GM19043 (cell line): ENCODE data around the gene ZBTB45.
A peak's percentile ranks its signal among the peaks of the same experiment; 100 is the strongest.

Source experiments
- ATAC-seq: cut with Tn5 transposase; IDR thresholded peaks from one replicate; pipeline ENCODE4 v1.9.1; 2021; ENCODE audit warnings: low read depth; ENCODE audit not compliant: unreplicated experiment

Gene ZBTB45

DNA sequence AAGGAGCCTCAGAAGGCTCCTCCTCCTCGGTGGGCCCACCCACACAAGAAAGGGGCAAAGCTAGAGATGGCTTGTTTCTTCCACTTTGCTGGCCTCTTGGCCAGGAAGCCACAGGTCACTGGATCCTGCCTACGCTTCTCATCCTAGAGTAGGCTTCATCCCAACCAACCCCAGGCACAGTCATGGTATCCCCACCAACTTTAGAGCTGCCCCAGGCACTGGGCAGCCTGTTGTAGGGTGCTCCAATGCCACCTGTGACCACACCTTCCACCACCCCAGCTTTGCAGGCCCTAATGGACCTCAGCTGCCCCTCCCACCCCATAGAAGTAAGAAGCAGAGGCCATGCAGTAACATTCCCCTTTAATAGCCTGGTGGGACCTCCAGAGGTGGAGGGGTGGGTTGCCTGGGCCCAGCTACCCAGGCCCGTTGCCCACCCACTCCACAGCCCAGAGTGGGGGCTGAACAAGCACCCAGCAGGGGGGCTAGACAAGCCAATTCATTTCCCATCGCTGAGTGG is 35.8 kb upstream of the ZBTB45 start:
- ATAC-seq: no peak

DNA sequence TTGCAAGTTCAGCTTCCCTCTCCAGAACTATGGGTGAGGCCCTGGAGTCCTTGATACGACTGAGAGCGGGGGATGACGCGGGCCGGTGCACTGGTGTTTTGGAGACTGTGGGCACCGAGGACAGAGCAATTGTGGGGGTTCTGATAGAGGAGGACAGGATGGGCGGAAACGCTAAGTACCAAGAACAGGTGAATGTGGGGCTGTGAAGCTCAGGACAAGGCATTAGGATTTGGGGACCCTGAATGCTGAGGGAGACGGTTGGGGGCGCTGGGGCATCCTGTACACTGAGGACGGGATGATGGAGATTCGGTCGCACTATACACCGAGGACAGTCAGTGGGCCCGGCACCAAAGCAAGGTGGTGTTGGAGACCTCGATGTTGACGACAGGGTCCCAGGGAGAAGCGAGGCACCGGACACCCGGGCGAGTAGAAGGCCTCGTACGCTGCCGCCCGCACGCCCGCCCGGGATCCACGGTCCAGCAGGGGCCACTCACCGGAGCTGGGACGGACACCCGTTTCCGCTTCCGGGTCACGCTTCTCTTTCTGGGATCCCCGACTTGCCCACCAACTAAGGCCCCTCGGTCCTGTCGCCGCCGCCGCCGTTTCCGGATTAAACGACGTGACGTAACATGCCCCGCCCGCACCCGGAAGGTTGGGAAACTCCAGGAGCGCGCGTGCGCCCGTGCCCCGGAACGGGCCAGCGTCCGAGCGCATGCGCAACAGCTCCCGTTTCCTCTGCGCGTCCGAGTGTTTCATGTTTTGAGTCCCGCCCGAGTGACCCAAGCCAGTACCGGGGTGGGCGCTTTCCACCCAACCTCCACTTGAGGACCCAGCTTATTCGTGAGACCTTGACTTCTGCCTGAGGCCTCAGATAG is 35.1 kb upstream of the ZBTB45 start, which contains the start of gene CHMP2A:
CHMP2A (minus strand) TSS at position 612 of the 875 bp plus-strand sequence. CDS start 893 bp downstream, outside the sequence.
- no peak for ATAC-seq

DNA sequence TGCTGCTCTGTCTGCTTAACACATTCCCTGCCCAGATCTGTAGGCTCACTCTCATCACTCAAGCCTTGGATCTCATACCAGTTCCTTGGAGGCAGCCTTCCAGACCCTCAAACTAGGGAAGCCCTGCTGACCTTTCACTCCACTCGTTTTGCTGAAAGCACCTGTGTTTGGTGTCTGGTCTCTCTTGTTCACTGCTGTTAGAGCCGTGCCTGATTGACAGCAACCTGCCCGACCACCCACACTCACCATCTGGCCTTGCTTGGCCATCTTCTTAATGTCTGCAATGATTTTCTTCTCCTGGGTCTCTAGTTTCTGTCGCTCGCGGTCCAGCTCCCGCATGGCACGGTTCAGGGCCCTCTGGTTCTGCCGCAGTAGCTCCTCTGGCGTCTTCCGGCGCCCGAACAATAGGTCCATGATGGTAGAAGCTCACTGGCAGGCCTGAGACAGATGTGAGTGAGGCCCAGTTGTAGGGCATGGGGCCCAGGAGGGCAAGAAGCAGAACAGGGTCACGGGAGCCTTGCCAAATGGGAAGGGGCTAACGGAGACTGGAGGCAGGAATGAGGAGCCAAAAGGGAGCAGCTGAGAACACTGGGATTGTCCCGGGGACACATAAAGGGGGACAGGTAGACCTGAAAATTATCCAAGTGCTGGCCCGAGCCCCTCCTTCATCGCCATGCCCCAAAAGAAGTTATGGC is 34.3 kb upstream of the ZBTB45 start:
- ATAC-seq: no peak

DNA sequence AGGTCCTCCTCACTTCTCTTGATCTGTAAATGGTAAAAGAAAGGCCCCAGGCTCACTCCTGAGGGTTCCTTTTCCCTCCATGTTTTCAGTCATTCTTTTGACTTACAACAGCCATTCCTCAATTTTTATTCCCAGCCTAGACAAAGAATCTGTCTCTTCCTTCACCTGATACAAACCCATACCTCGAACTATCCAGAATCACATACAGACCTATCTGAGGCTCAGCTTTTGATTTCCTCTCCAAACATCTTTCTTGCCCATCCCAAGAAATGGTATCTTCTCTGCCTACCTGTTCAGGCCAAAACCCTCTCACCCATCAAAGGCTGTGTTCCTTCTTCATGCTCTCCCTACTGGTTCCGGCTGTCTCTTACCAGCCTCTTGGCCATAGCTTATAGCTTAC is 33.0 kb upstream of the ZBTB45 start:
- no peak for ATAC-seq

DNA sequence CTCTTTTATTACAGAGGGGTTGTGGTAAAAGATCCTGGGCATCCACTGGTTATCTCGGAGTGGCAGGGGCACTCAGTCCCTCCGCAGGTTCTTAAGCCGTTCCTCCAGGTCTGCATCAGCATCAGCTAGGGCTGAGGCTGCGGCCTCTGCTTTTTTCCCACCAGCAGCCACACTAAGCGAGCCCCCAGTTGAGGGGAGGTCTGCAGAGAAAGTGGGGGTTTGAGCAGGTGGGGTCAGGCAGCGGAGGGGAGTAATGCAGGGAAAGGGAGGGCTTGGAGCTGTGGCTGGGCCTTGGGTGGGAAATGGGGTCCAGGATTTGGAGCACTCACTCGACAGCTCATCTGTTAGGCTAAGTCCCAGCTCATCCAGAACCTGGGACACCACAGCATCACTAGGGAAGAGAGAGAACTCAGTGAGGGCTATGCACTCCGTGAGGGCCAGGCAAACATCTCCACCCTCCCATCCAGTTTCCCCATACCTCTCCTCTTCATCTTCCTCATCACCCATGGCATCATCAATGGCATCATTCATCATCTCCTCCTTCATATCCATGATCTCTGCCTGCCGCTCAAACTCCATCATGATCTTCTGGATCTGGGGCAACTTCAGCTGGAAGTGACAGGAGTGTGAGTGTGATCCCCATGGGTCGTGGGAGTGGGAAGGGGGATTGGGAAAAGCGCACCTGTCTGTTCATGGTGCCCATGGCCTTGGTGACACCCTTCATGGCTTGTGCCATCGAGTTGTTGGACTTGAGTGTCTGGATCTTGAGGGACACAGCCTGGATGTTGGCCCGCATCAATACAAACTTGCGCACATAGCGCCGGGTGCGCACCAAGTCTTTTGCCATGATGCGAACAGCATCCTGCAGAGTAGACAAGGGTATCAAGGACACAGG is 32.2 kb upstream of the ZBTB45 start:
- ATAC-seq: no peak

DNA sequence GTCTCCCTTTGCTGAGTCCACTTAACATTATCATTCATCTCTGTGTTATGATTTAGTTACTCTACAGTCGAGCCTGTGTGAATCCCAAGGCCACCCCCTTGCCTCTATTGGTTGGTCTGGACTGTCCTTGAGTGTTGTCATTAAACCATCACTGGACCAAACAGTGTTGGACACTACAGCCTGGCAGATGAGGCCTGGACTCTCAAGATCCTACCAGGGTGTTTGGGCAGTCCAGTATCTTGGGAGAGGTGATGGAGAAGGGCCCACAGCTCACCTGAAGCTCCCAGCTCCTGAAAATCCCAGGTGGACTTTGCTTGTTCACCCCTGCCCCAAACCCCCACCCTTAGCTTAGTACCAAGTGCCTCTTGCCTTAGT is 31.5 kb upstream of the ZBTB45 start:
- no peak for ATAC-seq

DNA sequence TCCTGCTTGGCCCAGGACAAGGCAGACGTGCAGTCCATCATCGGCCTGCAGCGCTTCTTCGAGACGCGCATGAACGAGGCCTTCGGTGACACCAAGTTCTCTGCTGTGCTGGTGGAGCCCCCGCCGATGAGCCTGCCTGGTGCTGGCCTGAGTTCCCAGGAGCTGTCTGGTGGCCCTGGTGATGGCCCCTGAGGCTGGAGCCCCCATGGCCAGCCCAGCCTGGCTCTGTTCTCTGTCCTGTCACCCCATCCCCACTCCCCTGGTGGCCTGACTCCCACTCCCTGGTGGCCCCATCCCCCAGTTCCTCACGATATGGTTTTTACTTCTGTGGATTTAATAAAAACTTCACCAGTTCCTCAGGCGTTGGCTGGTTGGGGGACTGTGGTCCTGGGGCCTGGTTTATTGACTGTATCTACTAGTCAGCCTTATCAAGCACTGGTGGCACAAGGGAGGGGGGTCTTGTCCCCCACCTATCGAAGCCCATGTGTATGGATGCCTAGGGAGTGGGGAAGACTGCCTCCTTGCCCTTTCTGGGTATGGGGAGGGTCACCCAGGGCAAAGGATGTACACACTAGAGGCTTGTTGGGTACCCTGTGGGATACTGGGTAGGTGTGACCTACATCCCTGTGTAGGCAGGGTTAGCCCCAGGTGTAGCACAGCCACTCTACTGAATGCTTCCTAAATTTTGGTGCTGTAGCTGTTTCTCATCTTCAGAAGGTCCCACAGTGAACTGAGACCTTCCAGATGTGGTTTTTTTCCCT is 30.9 kb upstream of the ZBTB45 start:
- no peak for ATAC-seq

DNA sequence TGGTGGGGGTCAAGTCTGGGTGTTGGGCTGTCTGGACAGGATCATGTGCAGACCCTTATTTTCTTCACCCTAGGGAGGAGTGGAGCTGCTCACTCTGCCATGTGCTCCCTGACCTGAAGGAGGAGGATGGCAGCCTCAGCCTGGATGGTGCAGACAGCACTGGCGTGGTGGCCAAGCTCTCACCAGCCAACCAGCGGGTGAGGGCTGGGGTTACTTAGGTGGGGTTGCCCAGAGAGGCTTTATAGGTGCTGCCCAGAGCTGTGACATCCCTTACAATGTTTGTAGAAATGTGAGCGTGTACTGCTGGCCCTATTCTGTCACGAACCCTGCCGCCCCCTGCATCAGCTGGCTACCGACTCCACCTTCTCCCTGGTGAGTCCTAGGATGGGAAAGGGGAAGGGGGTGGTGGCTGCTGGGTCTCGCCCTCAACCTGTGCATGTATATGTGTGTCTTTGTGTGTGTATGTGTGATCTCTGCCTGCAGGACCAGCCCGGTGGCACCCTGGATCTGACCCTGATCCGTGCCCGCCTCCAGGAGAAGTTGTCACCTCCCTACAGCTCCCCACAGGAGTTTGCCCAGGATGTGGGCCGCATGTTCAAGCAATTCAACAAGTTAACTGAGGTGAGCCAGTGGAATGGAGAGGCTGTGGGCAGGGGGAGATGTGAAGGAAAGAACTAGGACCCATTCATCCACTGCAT is 30.2 kb upstream of the ZBTB45 start:
- ATAC-seq: no peak

DNA sequence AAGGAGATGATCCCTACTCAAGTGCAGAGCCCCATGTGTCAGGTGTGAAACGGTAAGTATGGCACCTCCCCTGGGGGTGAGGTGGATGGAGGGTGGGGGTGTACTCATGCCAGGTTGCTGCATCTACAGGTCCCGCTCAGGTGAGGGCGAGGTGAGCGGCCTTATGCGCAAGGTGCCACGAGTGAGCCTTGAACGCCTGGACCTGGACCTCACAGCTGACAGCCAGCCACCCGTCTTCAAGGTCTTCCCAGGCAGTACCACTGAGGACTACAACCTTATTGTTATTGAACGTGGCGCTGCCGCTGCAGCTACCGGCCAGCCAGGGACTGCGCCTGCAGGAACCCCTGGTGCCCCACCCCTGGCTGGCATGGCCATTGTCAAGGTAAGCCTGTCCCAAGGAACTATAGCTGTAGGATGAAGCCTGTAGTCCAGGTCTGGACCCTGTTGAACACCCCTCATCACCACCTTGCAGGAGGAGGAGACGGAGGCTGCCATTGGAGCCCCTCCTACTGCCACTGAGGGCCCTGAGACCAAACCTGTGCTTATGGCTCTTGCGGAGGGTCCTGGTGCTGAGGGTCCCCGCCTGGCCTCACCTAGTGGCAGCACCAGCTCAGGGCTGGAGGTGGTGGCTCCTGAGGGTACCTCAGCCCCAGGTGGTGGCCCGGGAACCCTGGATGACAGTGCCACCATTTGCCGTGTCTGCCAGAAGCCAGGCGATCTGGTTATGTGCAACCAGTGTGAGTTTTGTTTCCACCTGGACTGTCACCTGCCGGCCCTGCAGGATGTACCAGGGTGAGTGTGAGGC is 29.5 kb upstream of the ZBTB45 start:
- no peak for ATAC-seq

DNA sequence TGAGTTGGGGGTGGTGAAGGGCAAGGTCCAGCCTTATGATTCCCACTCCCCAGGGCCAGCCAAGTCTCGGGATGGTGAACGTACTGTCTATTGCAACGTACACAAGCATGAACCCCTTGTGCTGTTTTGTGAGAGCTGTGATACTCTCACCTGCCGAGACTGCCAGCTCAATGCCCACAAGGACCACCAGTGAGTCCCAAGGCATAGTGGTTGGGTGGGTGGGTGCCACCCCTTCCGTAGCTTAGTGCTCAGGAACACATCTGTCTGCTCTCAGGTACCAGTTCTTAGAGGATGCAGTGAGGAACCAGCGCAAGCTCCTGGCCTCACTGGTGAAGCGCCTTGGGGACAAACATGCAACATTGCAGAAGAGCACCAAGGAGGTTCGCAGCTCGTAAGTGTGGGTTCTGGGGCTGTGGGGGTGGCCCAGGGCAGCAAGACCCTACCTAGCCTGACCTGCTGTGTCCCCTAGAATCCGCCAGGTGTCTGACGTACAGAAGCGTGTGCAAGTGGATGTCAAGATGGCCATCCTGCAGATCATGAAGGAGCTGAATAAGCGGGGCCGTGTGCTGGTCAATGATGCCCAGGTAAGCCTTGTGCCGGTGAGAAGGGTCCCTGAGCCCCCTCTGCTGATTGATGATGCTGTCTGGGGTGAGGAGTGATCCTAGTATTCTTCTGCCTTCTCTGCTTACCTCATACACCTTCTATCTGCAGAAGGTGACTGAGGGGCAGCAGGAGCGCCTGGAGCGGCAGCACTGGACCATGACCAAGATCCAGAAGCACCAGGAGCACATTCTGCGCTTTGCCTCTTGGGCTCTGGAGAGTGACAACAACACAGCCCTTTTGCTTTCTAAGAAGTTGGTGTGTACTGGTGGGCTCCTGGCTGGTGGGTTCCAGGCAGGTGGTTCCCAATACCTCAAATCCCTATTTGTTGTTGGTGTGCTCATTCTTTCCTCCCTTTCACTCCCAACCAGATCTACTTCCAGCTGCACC is 28.0 kb upstream of the ZBTB45 start:
- no peak for ATAC-seq

DNA sequence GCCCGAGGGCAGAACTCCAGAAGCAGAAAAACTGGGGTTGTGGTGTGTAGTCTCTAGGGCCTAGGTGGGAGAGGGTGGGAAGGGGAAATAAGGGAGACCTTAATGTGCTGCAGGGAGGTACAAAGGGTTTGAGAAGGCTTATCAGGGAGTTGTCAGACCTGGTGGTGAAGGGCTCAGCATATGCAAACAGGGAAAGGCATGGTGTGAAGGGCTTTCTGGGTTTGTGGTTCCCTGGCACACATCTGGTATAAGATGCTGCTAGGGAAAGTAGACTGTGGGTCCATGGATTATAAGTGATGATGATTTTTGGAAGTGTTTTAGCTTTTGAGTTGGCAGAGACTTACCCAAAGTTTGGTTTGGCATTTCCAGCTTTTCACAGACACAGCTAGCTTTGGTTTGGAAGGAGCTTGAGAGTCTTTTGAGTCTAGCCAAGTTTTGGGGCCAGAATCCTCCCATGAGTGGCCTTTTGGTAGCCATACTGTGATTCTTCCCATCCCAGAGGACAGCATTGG is 26.5 kb upstream of the ZBTB45 start:
- no peak for ATAC-seq

DNA sequence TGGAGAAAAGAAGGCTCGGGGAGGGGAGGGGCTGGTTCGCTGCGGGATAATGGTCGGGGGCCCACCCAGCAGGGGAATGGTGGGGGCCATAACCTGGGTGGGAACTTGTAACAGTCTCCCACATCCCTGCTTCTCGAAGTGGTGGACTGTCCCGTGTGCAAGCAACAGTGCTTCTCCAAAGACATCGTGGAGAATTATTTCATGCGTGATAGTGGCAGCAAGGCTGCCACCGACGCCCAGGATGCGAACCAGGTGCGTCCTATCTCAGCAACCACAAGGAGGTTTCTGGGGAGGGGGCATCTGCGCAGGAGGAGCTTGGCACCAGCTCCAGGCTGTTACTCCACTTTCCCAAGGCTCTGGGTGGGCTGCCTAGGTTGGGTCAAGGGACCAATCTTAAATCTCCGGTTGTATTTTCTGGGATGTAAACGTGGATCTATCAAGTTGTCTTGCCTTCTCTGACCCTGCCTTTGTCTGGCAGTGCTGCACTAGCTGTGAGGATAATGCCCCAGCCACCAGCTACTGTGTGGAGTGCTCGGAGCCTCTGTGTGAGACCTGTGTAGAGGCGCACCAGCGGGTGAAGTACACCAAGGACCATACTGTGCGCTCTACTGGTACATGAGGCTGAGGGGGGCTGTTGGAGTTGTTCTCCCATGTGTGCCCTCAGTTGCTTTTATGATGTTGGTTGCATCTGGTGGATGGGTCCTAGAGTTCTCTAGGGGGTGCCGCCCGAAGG is 25.8 kb upstream of the ZBTB45 start:
- ATAC-seq: no peak

DNA sequence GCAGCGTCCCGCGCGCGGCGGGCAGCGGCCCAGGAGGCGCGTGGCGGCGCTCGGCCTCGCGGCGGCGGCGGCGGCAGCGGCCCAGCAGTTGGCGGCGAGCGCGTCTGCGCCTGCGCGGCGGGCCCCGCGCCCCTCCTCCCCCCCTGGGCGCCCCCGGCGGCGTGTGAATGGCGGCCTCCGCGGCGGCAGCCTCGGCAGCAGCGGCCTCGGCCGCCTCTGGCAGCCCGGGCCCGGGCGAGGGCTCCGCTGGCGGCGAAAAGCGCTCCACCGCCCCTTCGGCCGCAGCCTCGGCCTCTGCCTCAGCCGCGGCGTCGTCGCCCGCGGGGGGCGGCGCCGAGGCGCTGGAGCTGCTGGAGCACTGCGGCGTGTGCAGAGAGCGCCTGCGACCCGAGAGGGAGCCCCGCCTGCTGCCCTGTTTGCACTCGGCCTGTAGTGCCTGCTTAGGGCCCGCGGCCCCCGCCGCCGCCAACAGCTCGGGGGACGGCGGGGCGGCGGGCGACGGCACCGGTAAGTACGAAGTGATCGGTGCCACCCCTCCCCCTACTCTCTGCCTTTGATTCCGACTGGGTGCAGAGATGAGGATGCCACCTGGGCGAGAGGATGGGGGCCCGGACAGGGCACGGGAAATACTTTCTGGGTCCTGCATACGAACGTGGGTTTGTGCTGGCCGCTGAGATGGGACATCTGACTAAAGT is 25.1 kb upstream of the ZBTB45 start:
- ATAC-seq: peak; percentile 29

DNA sequence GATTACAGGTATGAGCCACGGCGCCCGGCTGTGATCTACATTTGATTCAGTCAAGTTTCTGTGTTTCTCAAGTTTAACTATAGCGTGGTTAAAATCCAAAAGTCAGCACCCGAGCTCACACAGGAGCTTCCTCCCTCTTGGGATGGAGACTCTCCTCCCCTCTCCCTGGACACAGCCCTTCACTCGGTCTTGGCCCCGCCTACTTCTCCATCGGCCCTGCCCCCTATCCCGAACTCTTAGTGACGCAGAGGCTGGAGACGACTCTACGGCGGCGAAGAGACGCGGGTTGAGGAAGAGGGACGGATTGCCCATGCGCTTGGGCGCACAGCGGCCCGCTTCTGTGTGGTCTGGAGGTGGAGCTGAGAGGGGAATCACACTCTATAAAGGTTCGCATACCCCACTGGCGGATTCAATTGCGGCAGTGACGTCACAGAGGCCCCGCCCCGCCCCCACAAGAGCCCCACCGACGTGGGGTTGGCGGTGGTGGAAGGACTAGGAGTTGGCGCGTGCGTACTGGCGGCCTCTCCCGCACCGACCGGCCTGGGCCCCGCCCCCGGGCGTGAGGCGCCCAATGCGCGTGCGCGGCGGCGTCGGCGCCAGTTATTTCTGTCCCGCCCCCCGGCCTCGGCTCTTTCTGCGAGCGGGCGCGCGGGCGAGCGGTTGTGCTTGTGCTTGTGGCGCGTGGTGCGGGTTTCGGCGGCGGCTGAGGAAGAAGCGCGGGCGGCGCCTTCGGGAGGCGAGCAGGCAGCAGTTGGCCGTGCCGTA is 24.4 kb upstream of the ZBTB45 start, which contains the start of gene TRIM28:
TRIM28 (plus strand) TSS at position 239 of the 765 bp plus-strand sequence. CDS start 694 bp downstream, outside the sequence.
- ATAC-seq: peak; percentile 81
